GM18508 (cell line): ENCODE data around the gene CRTAP.
"Not testable (repeated sequence)": the region's sequence is repeated elsewhere in the genome, so short reads cannot be mapped to it uniquely, and the experiment has no call there.

Experiments used
- ATAC-seq: cut with Tn5 transposase; IDR thresholded peaks from one replicate; pipeline ENCODE4 v1.9.1; 2021; ENCODE audit warnings: moderate number of reproducible peaks; ENCODE audit not compliant: insufficient read depth, unreplicated experiment

The CRTAP gene

DNA sequence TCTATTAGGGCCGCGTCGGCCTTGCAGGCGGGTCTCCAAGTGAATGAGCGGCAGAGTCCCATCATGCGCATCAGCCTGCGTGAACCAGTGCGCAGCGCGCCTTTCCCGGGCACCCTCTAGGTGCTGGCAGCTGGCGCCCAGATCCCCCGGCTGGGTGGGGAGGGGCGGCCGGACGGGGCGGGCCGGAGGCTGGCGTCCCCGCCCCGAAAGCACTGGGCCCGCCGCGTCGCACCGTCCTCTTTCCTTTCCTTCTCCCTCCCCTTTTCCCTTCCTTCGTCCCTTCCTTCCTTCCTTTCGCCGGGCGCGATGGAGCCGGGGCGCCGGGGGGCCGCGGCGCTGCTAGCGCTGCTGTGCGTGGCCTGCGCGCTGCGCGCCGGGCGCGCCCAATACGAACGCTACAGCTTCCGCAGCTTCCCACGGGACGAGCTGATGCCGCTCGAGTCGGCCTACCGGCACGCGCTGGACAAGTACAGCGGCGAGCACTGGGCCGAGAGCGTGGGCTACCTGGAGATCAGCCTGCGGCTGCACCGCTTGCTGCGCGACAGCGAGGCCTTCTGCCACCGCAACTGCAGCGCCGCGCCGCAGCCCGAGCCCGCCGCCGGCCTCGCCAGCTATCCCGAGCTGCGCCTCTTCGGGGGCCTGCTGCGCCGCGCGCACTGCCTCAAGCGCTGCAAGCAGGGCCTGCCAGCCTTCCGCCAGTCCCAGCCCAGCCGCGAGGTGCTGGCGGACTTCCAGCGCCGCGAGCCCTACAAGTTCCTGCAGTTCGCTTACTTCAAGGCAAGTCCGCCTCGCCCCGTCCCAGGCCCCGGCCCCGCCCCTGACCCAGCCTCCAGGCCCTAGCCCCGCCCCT is at the start of gene CRTAP:
Gene CRTAP (plus strand): TSS at position 243 of the 850 bp plus-strand sequence. CDS start 64 bp downstream, at position 307.
- peak; percentile 60 for ATAC-seq

DNA sequence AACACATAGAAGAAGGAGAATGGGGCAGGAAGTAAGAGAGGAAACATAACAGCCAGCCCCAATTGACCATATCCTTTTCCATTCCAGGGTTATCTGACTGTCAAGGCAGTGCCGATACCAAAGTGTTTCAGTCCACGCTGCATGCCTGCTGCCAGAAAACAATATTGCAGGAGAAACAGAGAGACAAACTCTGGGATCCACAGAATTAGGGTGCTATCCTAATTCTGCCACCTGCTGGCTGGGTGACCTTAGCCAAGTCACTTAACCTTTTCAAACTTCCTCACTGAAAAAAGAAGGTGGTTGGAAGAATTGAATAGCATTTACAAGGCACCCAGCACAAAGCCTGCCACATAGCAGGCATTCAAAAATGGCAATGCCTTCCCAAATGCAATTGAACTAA is 48.9 kb upstream of the CRTAP start:
- no peak for ATAC-seq

DNA sequence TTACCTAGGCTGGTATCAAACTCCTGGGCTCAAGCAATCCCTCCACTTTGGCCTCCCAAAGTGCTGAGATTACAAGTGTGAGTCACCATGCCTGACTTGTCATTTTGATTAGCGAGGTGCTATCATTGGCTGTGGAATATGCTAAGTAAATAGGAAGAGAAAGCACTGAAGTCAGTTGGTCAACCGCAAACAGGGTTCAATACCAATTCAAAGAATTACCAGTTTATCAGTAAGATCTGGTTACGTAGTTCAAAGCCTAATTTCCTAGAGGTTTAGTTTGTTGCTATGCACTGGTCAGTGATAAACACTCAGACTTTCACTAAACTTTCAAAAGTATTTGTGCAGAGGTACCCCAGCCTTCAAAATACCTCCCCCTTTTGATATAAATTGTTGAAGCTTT is 46.3 kb upstream of the CRTAP start:
- ATAC-seq = no peak

DNA sequence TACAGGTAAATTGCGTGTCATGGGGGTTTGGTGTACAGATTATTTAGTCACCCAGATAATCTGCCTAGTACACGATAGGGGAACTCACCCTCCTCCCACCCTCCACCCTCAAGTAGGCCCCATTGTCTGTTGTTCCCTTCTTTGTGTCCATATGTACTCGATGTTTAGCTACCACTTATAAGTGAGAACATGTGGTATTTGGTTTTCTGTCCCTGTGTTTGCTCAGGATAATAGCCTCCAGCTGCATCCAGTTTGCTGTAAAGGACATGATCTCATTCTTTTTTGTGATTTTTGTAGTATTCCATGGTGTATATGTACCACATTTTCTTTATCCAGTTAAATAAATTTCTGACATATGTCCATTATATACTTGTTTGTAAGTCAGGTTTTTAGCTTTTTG is 44.0 kb upstream of the CRTAP start:
- ATAC-seq = not testable (repeated sequence)

DNA sequence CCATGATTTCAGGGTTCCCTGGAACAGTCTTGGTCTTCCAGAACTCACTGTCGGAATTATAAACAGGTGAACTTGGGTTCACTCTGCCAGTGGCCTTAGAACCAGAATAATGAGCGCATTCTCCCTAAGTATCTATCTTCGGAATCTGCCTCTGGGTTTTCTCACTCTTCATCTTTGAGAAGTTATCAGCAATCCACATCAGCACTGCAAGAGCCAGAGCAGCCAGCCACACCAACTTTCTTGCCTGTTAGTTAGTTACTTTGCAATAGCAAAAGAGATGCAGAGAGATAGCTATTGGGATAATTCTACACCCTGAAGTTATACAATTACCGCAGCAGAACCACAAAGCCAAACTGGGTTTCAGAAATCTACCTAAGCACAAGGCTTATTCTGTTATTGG is 42.6 kb upstream of the CRTAP start:
- ATAC-seq = no peak

DNA sequence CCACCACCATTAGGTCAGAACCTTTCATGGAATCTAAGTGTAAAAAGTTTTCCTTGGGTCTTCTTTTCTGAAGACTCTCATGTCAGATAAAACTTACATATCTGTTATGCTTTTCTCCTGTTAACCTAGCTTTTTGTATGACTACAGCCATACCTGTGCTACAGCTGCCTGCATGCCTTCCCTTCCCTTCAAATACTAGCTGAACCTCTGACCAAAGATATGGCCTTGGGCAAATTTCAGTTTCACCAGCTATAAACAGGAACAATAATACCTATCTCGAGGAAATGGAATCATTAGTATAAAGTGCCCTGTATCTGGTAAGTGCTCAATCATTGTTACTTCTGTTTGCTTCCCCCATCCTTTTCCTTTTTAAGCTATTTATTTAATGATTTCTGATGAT is 41.9 kb upstream of the CRTAP start:
- no peak for ATAC-seq

DNA sequence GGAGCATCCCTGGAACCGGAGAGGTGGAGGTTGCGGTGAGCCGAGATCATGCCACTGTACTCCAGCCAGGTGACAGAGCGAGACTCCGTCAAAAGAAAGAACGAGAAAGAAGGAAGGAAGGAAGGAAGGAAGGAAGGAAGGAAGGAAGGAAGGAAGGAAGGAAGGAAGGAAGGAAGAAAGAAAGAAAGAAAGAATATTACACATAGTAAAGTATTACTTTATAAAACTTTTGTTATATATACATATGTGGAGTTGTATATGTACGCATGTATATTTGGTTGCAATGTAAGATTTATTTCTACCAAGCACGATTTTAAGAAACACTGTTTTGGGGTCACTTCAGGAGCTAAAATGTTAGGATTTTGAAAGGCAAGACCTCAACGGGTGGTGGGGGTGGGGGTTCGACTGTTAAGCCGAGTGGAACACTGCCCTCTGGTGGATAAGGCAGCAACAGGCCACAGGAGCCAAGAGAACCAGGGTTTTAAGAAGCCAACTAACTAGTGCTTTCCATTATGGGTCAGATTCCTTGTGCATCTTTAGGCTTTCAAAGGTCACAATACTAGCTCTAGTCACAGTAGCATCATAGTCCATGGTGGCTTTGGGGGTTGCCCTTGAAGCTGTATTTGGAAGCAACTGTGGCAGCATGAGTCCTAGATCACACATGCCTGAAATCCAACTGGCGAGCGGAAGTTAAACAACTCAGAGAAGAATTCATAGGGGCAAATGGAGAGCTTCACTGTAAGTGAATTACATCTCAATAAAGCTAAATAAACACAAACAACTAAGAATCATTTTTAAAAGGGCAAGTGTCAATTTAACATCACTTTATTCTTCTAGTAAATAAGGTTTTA is 39.4 kb upstream of the CRTAP start:
- no peak for ATAC-seq

DNA sequence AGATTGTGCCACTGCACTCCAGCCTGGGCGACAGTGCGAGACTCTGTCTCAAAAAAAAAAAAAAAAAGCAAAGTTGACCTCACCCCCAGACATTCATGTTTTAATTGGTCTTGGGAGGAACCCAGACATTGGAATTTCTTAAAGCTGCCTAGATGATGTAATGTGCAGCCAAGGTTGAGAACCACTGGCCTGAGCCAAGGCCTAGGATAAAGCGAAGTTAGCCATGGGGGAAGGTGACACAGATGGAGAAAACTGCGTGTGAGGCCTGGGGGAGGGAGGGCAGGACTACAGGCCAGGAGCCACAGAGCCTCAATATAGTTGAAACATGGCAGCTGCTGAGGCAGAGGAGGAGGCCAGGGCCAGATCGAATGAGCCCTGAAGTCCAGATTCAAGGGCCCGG is 37.8 kb upstream of the CRTAP start:
- no peak for ATAC-seq

DNA sequence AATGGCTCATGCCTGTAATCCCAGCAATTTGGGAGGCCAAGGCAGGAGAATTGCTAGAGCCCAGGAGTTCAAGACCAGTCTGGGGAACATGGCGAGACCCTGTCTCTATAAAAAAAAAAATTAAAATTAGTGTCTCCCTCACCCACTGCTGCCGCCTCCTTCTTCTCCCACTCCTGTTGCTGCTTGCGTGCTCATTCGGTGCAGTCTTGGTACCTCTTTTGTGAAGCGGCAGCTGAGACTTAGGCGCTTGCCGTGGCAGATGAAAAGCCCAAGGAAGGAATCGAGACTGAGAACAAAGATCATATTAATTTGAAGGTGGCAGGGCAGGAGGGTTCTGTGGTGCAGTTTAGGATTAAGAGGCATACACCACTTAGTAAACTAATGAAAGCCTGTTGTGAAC is 36.9 kb upstream of the CRTAP start:
- no peak for ATAC-seq

DNA sequence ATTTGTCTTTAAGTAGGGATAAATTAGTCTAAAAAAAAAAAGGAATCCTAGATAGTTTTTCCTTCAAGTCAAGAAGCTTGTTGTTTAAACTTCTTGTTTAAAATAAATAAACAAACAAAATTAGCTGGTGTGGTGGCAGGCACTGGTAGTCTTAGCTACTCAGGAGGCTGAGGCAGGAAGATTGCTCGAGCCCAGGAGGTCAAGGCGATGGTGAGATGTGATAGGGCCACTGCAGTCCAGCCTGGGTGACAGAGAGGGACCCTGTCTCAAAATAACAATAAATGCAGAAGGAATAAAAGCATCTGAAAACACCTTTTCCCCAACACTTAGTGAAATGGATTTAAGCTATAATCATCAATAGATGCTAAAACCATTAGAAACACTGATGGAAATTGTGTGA is 35.8 kb upstream of the CRTAP start:
- no peak for ATAC-seq

DNA sequence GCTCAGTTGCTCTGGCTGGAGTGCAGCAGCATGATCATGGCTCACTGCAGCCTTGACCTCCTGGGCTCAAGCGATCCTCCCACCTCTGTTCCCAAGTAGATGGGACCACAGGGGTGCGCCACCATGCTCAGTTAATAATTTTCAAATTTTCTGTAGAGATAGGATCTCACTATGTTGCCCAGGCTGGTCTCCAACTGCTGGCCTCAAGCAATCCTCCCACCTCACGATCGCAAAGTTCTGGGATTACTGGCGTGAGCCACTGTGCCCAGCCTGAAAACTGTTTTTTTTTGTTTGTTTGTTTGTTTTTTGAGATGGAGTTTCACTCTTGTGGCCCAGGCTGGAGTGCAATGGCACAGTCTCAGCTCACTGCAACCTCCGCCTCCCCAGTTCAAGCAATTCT is 34.0 kb upstream of the CRTAP start:
- not testable (repeated sequence) for ATAC-seq

DNA sequence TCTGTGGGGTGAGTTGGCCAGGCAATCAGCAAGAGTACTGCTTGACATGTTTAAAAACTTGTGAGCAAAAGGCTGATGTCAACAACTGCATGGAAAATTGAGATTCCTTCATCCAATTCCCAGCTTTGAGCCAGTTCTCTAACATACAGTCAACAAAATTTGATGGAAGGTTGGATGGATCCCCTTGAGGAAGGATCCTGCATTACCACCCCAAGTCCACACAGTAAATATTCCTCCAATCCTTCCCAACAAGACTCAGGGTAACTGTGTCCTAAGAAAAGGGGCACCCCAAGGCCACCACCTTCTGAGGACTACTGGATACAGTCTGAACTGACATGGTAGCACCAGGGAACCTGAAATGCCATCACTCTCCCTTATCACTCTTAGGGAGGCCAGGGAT is 32.0 kb upstream of the CRTAP start:
- no peak for ATAC-seq

DNA sequence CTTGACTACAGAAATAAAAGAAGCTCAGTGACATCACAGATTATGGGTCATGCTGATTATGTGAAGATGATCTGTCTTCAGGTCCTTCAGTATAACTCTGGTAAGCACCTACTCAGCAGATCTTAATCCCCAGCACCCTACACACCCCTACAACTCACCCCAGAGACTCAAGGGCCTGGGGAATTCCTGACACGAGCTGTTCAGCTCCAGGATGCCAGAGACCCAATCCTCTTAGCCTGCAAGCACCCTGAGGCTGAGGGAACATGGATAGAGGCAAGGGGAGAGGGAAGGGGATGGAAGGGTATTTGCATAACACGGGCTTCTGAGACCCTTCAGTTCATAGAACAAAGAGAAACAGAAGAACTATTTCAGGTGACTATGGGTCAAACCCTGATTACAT is 29.9 kb upstream of the CRTAP start:
- ATAC-seq = no peak

DNA sequence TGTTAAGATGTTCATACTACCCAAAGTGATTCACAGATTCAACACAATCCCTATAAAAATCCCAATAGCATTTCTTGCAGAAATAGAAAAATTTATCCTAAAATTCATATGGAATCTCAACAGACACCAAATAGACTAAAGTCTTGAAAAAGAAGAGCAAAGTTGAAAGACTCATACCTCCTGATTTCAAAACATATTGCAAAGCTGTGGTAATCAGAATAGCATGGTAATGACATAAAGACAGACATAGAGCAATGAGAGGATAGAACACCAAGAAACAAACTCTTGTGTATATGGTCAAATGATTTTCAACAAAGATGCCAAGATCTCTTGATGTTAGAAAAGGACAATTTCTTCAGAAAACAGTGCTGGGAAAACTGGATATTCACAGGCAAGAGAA is 25.1 kb upstream of the CRTAP start:
- no peak for ATAC-seq

DNA sequence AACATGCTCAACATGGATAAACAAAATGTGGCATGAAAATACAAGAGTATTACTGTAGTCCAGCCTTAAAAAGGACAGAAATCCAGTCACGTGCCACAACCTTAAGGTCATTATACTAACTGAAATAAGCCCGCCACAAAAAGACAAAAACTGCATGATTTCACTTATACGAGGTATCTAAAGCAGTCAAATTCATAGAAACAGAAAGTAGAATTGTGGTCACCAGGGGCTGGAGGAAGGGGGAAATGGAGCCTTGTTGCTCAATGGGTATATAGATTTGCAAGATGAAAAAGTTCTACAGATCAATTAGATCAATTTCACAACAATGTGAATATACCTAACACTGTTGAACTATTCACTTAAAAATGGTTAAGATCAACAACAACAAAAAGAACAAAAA is 24.3 kb upstream of the CRTAP start:
- peak; percentile 83 for ATAC-seq

DNA sequence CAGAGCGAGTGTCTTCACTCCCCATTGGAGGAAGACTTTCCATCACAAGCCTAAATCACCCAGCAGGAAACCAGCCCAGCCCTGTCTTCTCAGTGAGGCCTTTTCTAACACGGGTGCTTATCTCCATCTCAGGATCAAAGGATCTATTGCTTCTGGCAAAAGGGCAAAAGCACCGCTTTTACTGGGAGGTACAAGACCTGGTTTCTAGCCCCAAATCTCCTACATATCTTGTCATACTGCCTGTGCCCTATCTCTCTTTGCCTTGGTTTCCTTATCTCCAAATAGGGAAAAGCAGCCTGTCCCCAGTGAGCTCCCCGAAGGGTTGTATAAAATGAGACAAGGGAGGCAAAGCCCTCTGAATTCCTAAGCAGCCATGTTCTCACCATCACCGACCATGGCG is 22.1 kb upstream of the CRTAP start:
- ATAC-seq = no peak

DNA sequence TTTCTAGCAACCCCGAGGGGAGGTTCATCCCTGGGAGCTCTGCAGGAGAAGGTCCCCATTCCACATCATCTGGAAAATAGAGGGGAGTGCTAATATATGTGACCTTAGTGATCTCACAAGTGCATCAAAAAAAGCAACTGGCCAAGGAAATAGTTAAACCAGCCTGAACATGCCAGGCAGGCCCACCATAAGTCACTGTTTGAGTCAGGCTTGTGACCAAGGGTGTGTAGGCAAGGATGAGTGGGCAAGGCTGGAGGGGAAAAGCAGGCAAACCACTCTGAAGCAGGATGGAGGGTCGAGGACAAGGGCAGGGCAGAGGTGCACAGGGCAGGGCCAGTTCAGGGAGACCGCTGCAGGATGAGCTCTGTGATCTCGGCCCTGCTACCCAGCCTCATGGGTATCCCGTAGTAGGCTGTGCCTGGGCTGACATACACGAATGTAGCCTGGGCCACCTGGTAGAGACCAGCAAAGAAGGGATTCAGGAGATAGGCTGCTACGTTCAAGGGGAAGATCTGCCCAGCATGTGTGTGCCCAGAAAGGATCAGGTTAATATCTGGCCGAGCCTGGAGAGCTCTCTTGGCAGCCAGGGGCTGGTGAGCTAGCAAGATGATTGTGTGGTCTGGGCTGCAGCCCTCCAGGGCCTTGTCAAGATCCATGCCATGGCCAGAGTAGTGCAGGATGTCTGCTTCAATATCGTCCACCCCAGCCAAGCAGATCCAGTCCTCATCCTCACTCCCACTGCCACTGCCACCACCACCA is 21.1 kb upstream of the CRTAP start:
- no peak for ATAC-seq

DNA sequence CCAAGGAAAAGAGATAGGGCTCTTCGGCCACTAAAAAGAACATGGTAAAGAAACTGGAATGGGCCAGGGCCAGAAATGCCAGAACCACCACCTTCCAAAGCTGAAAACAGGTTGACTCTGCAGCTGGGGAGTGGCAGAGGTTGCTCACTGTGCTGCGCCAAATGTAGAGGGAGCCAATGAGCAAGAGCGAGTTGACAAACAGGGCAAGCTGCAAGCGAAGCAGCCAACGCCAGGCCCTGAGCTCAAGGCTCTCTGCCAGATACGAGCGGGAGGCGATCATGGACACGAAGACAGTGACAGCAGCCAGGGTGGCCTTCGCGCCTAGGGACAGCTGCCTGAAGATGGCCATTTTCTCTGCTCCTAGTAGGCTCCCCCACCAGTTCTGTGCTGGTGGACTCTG is 20.0 kb upstream of the CRTAP start:
- ATAC-seq = no peak

DNA sequence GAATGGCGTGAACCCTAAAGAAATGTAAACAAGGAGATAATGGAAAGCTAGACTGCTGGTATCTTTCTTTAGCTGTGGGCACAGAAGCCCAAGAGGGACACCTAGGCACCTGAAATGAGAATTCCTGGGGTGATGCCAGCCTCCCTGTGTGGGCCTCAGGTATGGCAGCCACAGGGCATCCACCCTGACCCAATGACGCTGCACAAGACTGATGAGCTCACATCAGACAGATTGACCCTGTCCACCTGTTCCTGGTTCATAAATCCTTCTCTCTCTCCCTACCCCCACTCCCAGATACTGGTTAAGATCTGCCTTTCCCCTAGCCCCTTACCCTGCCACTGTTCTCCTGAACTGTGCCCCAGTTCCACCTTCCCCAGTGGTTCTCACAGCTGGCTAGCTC is 18.4 kb upstream of the CRTAP start:
- ATAC-seq = no peak

DNA sequence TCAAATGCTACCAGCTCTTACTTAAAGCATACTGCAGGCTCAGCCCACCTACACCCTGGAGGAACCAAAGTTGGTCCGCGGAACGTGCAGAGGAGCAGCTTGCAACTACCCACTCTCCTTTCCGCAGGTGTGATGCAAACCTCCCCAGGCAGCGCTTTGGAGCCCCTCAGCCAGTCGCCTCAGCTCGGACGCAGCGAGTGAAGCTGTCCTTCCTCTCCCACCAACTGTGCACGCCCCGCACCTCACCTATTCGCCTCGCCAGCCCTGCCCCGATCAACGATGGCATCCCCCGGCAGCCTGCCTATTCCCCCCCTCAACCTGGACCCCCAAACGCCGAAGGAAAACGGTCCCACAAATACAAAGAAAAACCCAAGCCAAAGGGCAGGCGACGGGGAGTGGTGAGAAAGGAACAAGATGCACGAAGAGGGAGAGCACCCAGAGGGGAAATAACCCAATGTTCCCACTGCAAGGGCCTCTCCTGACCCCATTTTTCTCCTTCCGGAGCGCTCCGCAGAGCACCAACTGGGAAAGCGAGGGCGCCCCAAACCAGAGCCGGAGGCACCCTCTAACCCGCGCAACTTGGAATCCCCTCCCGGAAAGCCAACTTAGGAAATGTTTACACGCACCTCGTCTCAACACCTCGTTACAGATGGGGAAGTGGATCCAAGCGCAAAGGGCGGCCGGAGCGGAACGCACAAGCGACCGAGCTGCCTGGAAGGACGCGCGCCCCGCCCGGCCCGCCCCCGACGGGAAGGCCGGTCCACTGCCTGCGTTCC is 17.5 kb upstream of the CRTAP start:
- peak; percentile 22 for ATAC-seq
